H9 (cell line): Measurements from ENCODE around the gene ALPI. TPM values are rescaled to one million over a fixed set of nuclear protein-coding genes. Genes with fewer than 3 reads are reported as not detected.

ENCODE experiments used
- DNase-seq: peaks from one replicate; pipeline ENCODE4 v3.0.0-alpha.2; 2017
- H2AFZ ChIP-seq: one replicate; pipeline ENCODE4 v1.6.1; 2013; ENCODE audit warnings: mild to moderate bottlenecking, low read length, control low read depth, moderate library complexity
- H2AK5ac ChIP-seq: 2 replicates; pipeline ENCODE4 v1.6.1; 2013; ENCODE audit warnings: low read length, control low read depth, mixed read lengths; ENCODE audit not compliant: insufficient read length
- H2BK120ac ChIP-seq: one replicate; pipeline ENCODE4 v1.6.1; 2013; ENCODE audit warnings: low read depth, mild to moderate bottlenecking, low read length, control low read depth, inconsistent platforms; ENCODE audit not compliant: poor library complexity, severe bottlenecking
- H2BK12ac ChIP-seq: 2 replicates; pipeline ENCODE4 v1.6.1; 2013; ENCODE audit warnings: low read length, control low read depth, mixed read lengths, low read depth; ENCODE audit not compliant: insufficient read length
- H2BK15ac ChIP-seq: 2 replicates; pipeline ENCODE4 v1.6.1; 2013; ENCODE audit warnings: low read depth, low read length, control low read depth
- H2BK20ac ChIP-seq: one replicate; pipeline ENCODE4 v1.6.1; 2013; ENCODE audit warnings: low read depth, mild to moderate bottlenecking, low read length, control low read depth, inconsistent platforms; ENCODE audit not compliant: poor library complexity, severe bottlenecking
- H2BK5ac ChIP-seq: 2 replicates; pipeline ENCODE4 v1.6.1; 2013; ENCODE audit warnings: low read length, control low read depth, mixed read lengths; ENCODE audit not compliant: insufficient read length
- H3K14ac ChIP-seq: 2 replicates; pipeline ENCODE4 v1.6.1; 2013; ENCODE audit warnings: low read length, control low read depth; ENCODE audit not compliant: insufficient read depth
- H3K18ac ChIP-seq: 2 replicates; pipeline ENCODE4 v1.6.1; 2013; ENCODE audit warnings: low read depth, mild to moderate bottlenecking, mixed read lengths, low read length, control low read depth; ENCODE audit not compliant: insufficient read length
- H3K23ac ChIP-seq: 2 replicates; pipeline ENCODE4 v1.6.1; 2013; ENCODE audit warnings: low read length, control low read depth, mixed read lengths, low read depth; ENCODE audit not compliant: insufficient read length
- H3K23me2 ChIP-seq: 2 replicates; pipeline ENCODE4 v1.6.1; 2013; ENCODE audit warnings: low read depth, mild to moderate bottlenecking, mixed read lengths, low read length, control low read depth; ENCODE audit not compliant: insufficient read length, poor library complexity, severe bottlenecking
- H3K27ac ChIP-seq: 2 replicates; pipeline ENCODE4 v1.5.1; 2013; ENCODE audit warnings: low read length, control low read depth, mixed read lengths, low read depth; ENCODE audit not compliant: insufficient read length
- H3K27me3 ChIP-seq: 2 replicates; pipeline ENCODE4 v1.6.1; 2013; ENCODE audit warnings: low read length, control low read depth, inconsistent platforms; ENCODE audit not compliant: insufficient read depth
- H3K4ac ChIP-seq: 2 replicates; pipeline ENCODE4 v1.6.1; 2013; ENCODE audit warnings: low read depth, mild to moderate bottlenecking, control low read depth, inconsistent platforms, low read length, moderate library complexity
- H3K4me1 ChIP-seq: 2 replicates; pipeline ENCODE4 v1.6.1; 2013; ENCODE audit warnings: low read length, control low read depth, inconsistent platforms; ENCODE audit not compliant: insufficient read depth
- H3K4me2 ChIP-seq: 2 replicates; pipeline ENCODE4 v1.6.1; 2013; ENCODE audit warnings: low read length, control low read depth, mixed read lengths; ENCODE audit not compliant: insufficient read length, insufficient read depth
- H3K56ac ChIP-seq: 2 replicates; pipeline ENCODE4 v1.6.1; 2013; ENCODE audit warnings: low read depth, mild to moderate bottlenecking, mixed read lengths, low read length, control low read depth; ENCODE audit not compliant: insufficient read length
- H3K79me1 ChIP-seq: 2 replicates; pipeline ENCODE4 v1.6.1; 2013; ENCODE audit warnings: low read depth, mild to moderate bottlenecking, moderate library complexity, low read length, control low read depth, inconsistent platforms; ENCODE audit not compliant: insufficient read depth, poor library complexity, severe bottlenecking
- H3K79me2 ChIP-seq: 2 replicates; pipeline ENCODE4 v1.6.1; 2013; ENCODE audit warnings: low read length, control low read depth, inconsistent platforms; ENCODE audit not compliant: insufficient read depth
- H3K9ac ChIP-seq: 2 replicates; pipeline ENCODE4 v1.6.1; 2013; ENCODE audit warnings: low read length, control low read depth, mixed read lengths; ENCODE audit not compliant: insufficient read length; ENCODE audit errors: extremely low read depth
- H3K9me3 ChIP-seq: one replicate; pipeline ENCODE4 v1.6.1; 2013; ENCODE audit warnings: low read depth, low read length, inconsistent platforms; ENCODE audit not compliant: control insufficient read depth
- H3T11ph ChIP-seq: one replicate; pipeline ENCODE4 v1.6.1; 2013; ENCODE audit warnings: mild to moderate bottlenecking, low read length, control low read depth, inconsistent platforms
- H4K20me1 ChIP-seq: one replicate; pipeline ENCODE4 v1.6.1; 2013; ENCODE audit not compliant: control insufficient read depth, insufficient read length, insufficient read depth
- H4K5ac ChIP-seq: 2 replicates; pipeline ENCODE4 v1.6.1; 2013; ENCODE audit warnings: low read depth, mild to moderate bottlenecking, mixed read lengths, low read length, control low read depth; ENCODE audit not compliant: insufficient read length
- H4K8ac ChIP-seq: replicated peaks from 2 replicates; pipeline ENCODE4 v1.6.1; 2013; ENCODE audit warnings: low read length, control low read depth, mixed read lengths, low read depth; ENCODE audit not compliant: insufficient read length
- H4K91ac ChIP-seq: 2 replicates; pipeline ENCODE4 v1.6.1; 2013; ENCODE audit warnings: low read depth, mild to moderate bottlenecking, moderate library complexity, mixed read lengths, low read length, control low read depth; ENCODE audit not compliant: insufficient read length
- H3K27ac Mint-ChIP-seq, 3 experiments: 2 replicates in 2 of 3; 3 replicates in 1 of 3; pipeline ENCODE4 v1.8.0; 2020 to 2021; ENCODE audit warnings: mixed read lengths in 3 of 3, mild to moderate bottlenecking in 1 of 3, moderate library complexity in 1 of 3
- H3K27me3 Mint-ChIP-seq: 2 replicates; pipeline ENCODE4 v1.8.0; 2021; ENCODE audit warnings: low read depth, mild to moderate bottlenecking, moderate library complexity, mixed read lengths
- H3K36me3 Mint-ChIP-seq, 3 experiments: 2 replicates in 2 of 3; 3 replicates in 1 of 3; pipeline ENCODE4 v1.8.0; 2020 to 2021; ENCODE audit warnings: low read depth in 3 of 3, mixed read lengths in 3 of 3; ENCODE audit not compliant: insufficient read depth in 1 of 3
- H3K4me1 Mint-ChIP-seq, 2 experiments: 2 replicates each; pipeline ENCODE4 v1.8.0; 2020; ENCODE audit warnings: mixed read lengths in 2 of 2
- H3K4me3 Mint-ChIP-seq, 2 experiments: 2 replicates in 1 of 2; 3 replicates in 1 of 2; pipeline ENCODE4 v1.8.0; 2020 to 2021; ENCODE audit warnings: mild to moderate bottlenecking in 2 of 2, mixed read lengths in 2 of 2, moderate library complexity in 1 of 2
- H3K9me3 Mint-ChIP-seq, 2 experiments: 2 replicates in 1 of 2; 3 replicates in 1 of 2; pipeline ENCODE4 v1.8.0; 2020; ENCODE audit warnings: mild to moderate bottlenecking in 2 of 2, mixed read lengths in 2 of 2, moderate library complexity in 1 of 2
- CTCF ChIP-seq: fragments of 200-600 bp; sonication (generic); conservative IDR thresholded peaks from 3 replicates; pipeline ENCODE4 v1.8.0; 2021; ENCODE audit warnings: antibody characterized with exemption, mild to moderate bottlenecking
- WGBS: extraction: QIAGEN DNeasy Blood & Tissue Kit; methylation state at CpG from one replicate; pipeline ENCODE4 v1.1.7; 2013; ENCODE audit warnings: missing lambda C conversion rate, low lambda C conversion rate, mixed read lengths; ENCODE audit not compliant: insufficient read length; ENCODE audit errors: extremely low coverage; 5-methylcytosine and 5-hydroxymethylcytosine counted together
- total RNA-seq: library from RNA; stranded (reverse); gene quantifications from 2 replicates; pipeline ENCODE4 v1.2.1, GENCODE V29; 2021

Gene ALPI
- total RNA-seq, 1 experiment from 2014 or later: not detected

GRCh38 chr2:232456296-232457120, 555 bp downstream of the ALPI start:
- H2BK12ac ChIP-seq: no peak overlapping the region
- no peaks in the 10 kb centered on the region for H3K9me3 Mint-ChIP-seq
- no peaks in the 10 kb centered on the region for H3K23me2 ChIP-seq
- no peaks in the 10 kb centered on the region for H3K27me3 ChIP-seq
- TF ChIP-seq CTCF: no peak
- H3K4me1 ChIP-seq: no peaks in the 10 kb centered on the region
- no peaks in the 10 kb centered on the region for H3K4me1 Mint-ChIP-seq
- no peak overlapping the region for H3K9ac ChIP-seq
- H3K27ac Mint-ChIP-seq: no peak overlapping the region
- no peak overlapping the region for H2BK20ac ChIP-seq
- DNase-seq: peak; percentile 24
- no peak overlapping the region for H2BK5ac ChIP-seq
- H4K5ac ChIP-seq: no peak overlapping the region
- H3K27ac ChIP-seq: no peak overlapping the region
- no peak overlapping the region for H3K14ac ChIP-seq
- no peak overlapping the region for H2AFZ ChIP-seq
- H3K23ac ChIP-seq: no peak overlapping the region
- H3K56ac ChIP-seq: no peak overlapping the region
- H3K4me3 Mint-ChIP-seq: no peak overlapping the region
- H3K4me2 ChIP-seq: no peak overlapping the region
- no peaks in the 10 kb centered on the region for H3K79me1 ChIP-seq
- no peaks in the 10 kb centered on the region for H4K20me1 ChIP-seq
- H2BK120ac ChIP-seq: no peak overlapping the region
- no peak overlapping the region for H3K18ac ChIP-seq
- no peaks in the 10 kb centered on the region for H3K9me3 ChIP-seq
- H2AK5ac ChIP-seq: no peak overlapping the region
- H3K36me3 Mint-ChIP-seq: no peaks in the 10 kb centered on the region
- no peak overlapping the region for H4K8ac ChIP-seq
- no peak overlapping the region for H3K4ac ChIP-seq
- H2BK15ac ChIP-seq: no peak overlapping the region
- no peaks in the 10 kb centered on the region for H3K79me2 ChIP-seq
- WGBS: no CpG with 5 or more reads among the region's 27 CpGs
- H3T11ph ChIP-seq: no peak overlapping the region
- H3K27me3 Mint-ChIP-seq: peaks cover 12% of the 10 kb centered on the region
- no peak overlapping the region for H4K91ac ChIP-seq
